HG03060 (cell line): ENCODE data around the gene COQ10B.
"Not testable (repeated sequence)": the region's sequence is repeated elsewhere in the genome, so short reads cannot be mapped to it uniquely, and the experiment has no call there.

ENCODE experiments used
- ATAC-seq: cut with Tn5 transposase; IDR thresholded peaks from one replicate; pipeline ENCODE4 v1.9.1; 2021; ENCODE audit warnings: low read depth, moderate number of reproducible peaks; ENCODE audit not compliant: unreplicated experiment

The COQ10B gene

GRCh38 chr2:197450465-197450864, 2.9 kb upstream of the COQ10B start:
- ATAC-seq, result no peak

- not testable (repeated sequence) for ATAC-seq
These were observed 2.4 kb upstream of the COQ10B start for GRCh38 chr2:197450935-197451358.

DNA sequence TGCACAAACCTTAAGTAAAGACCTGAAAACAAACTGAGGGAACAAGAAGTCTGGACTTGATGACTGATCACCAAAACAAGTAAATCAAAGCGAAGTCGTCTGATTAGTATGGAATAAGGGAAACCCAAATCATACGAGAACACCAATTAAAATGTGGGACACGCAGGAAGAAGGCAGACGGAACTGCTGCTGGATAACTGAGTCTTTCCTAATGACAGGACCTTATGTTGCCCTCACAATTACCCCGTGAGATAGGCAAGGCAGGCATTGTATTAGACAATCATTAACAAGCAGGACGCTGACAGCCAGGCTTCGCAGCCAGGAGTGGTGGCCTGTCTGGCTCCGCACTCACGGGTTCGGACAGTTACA, 614 bp upstream of the COQ10B start:
- no peak for ATAC-seq

- ATAC-seq, result peak; percentile 7
These were observed 604 bp downstream of the COQ10B start for GRCh38 chr2:197453914-197454398.

GRCh38 chr2:197454923-197455322, 1.6 kb downstream of the COQ10B start:
- ATAC-seq, result no peak

GRCh38 chr2:197455428-197455827, 2.1 kb downstream of the COQ10B start:
- ATAC-seq, result no peak

- ATAC-seq, result no peak
These were observed 7.3 kb downstream of the COQ10B start for GRCh38 chr2:197460649-197461048.

DNA sequence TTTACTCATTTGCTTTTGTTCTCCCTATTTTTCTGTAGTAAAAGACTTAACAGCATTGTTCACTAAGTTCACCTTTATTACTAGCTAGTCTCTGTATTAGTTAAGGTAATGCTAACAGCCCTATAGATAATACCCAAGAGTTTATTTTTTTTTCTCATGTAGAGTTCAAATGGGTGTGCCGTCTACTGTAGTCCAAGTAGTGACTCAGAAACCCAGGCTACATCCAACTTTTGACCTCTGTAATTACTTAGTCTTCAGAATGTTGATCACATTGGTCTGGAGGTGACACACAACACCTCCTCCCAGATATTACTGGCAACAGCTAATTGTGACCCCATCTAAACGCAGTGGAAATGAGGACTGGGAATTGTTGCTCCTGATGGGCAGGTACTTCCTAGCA, 7.7 kb downstream of the COQ10B start:
- ATAC-seq, result no peak

- ATAC-seq, result no peak
These were observed 10.8 kb downstream of the COQ10B start for GRCh38 chr2:197464175-197464574.

GRCh38 chr2:197472166-197472565, 18.8 kb downstream of the COQ10B start:
- no peak for ATAC-seq

GRCh38 chr2:197477797-197478196, 24.4 kb downstream of the COQ10B start:
- no peak for ATAC-seq

DNA sequence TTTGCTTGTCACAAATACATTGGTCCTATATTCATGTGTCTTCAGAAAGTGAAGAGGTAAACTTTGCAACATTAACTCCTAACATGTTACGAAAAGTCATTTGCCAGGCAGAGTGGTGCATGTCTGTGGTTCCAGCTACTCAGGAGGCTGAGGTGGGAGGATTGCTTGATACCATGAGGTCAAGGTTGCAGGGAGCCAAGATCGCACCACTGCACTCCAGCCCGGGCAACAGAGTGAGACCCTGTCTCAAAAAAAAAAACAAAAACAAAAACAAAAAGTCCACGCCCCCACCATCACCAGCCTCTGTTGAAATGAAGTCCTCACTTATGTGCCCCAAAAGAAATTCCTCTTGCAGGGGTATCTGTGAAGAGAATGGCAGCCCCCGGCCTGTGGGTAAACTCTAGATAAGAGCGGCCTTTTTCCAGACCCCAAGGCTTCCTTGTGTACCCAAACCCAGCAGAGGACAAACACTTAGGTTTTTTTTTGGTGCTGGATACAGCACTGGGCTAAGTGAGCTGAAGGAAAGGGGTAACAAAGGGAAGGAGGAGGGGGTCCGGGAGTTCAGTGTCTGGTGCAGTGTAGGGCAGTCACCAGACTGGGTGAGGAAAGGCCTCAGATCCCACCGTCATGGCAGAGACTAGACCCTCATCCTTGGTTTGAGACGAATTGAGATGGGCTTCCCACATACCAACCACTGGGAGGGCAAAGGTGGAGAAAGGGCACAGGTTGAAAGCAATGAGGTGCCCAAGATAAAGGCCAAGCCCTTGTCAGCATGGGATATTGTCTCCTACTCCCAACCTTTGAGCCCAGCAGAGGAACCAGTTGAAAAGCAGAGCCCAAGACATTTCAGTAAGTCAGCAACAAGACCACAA, 27.0 kb downstream of the COQ10B start:
- no peak for ATAC-seq

DNA sequence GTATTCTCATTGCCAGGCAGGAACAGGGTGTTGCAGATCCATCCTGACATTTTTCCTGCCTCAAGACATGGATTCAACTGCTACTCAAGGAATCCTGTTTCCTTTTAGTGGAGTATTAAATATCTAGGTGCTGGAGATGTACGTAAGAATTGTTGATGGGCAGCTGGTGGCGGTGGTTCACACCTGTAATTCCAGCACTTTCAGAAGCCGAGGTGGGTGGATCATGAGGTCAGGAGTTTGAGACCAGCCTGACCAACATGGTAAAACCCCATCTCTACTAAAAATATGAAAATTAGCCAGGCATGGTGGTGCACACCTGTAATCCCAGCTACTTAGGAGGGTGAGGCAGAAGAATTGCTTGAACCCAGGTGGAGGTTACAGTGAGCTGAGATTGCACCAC, 30.9 kb downstream of the COQ10B start:
- not testable (repeated sequence) for ATAC-seq

DNA sequence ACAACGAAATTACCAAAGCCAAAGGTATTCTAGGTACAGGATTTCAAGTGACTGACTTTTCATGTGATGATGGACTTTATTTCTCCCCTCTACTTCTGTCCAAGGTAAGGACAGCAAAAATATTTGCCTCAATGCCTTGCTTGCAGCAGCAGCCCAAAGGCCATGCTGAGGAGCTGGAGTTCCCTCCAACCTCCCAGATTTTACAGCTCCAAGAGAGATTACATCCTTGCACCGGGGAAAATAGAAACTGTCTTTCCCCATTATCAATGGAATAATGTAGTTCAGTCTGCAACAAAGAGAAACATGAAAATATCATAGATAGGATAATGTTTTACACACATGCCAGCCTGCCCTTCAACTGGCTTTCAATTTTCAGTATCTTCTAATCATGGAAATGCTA, 32.8 kb downstream of the COQ10B start:
- no peak for ATAC-seq

GRCh38 chr2:197487385-197487784, 34.0 kb downstream of the COQ10B start:
- no peak for ATAC-seq

DNA sequence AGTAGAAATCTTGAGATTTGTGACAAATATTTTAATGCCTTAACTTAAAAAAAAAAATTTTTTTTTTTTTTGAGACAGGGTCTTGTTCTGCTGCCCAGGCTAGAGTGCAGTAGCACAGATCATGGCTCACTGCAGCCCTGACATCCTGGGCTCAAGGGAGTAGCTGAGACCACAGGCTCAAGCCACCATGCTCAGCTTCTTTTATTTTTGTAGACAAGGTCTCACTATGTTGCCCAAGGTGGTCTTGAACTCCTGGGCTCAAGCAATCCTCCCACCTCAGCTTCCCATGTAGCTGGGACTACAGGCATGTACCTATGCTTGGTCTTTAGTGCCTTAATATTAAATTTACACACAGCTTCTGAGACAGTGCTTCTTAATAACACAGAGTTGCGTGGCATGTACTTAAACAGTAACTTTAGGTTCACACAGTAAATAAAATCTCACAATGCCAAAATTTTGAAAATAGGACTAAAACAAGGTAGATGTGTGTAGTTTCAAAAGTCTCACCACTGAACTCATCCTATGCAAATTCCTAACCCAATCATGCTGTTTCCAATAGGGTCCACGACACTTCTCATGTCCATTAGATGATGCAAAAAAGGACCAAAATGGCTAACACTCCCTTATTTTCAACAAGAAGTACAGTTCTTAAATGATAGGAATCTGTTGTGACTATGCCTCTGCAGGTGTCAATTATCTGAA, 42.2 kb downstream of the COQ10B start:
- ATAC-seq, result no peak

- no peak for ATAC-seq
These were observed 43.3 kb downstream of the COQ10B start for GRCh38 chr2:197496695-197497094.

- ATAC-seq, result no peak
These were observed 44.0 kb downstream of the COQ10B start for GRCh38 chr2:197497326-197497725.

GRCh38 chr2:197498235-197498936, 45.0 kb downstream of the COQ10B start:
- ATAC-seq, result no peak

GRCh38 chr2:197498937-197499593, 45.7 kb downstream of the COQ10B start:
- ATAC-seq, result no peak
